AG10803 (cell line): ENCODE data around the gene DIS3L2.

ENCODE experiments used
- DNase-seq: peaks from one replicate; pipeline ENCODE4 v3.0.0; 2010; ENCODE audit warnings: low read depth
- H3K4me3 ChIP-seq: 2 replicates; pipeline ENCODE4 v1.5.1; 2011; ENCODE audit warnings: mild to moderate bottlenecking, low read length, control low read depth
- CTCF ChIP-seq: conservative IDR thresholded peaks from 2 replicates; pipeline ENCODE4 v1.5.1; 2011; ENCODE audit warnings: mild to moderate bottlenecking, low read length, control low read depth, inconsistent platforms

DIS3L2 gene

GRCh38 chr2:232343821-232344220, 382.3 kb downstream of the DIS3L2 start:
- TF ChIP-seq CTCF, result no peak
- no peak for DNase-seq
- H3K4me3 ChIP-seq, result no peak overlapping the region

GRCh38 chr2:232345251-232345650, 383.7 kb downstream of the DIS3L2 start:
- no peak overlapping the region for H3K4me3 ChIP-seq
- no peak for DNase-seq
- no peak for TF ChIP-seq CTCF

- DNase-seq, result no peak
- TF ChIP-seq CTCF, result no peak
- no peak overlapping the region for H3K4me3 ChIP-seq
Observed at GRCh38 chr2:232347369-232347768, 385.9 kb downstream of the DIS3L2 start.

GRCh38 chr2:232348936-232349335, 387.4 kb downstream of the DIS3L2 start:
- no peak for TF ChIP-seq CTCF
- no peak overlapping the region for H3K4me3 ChIP-seq
- no peak for DNase-seq

- DNase-seq, result no peak
- H3K4me3 ChIP-seq, result no peak overlapping the region
- no peak for TF ChIP-seq CTCF
Observed at GRCh38 chr2:232349546-232349945, 388.0 kb downstream of the DIS3L2 start.

GRCh38 chr2:232349946-232350635, 388.6 kb downstream of the DIS3L2 start:
- no peak for TF ChIP-seq CTCF
- H3K4me3 ChIP-seq, result no peak overlapping the region
- DNase-seq, result no peak
